22Rv1 (cell line): ENCODE results near the gene RAPGEF3.

Experiments used
- H3K27ac ChIP-seq: fragments of 450-650 bp; 2 replicates; pipeline ENCODE4 v1.5.1; 2017
- ZFX ChIP-seq: fragments of 450-650 bp; IDR thresholded peaks from 2 replicates; pipeline ENCODE4 v1.6.1; 2017; ENCODE audit warnings: antibody characterized with exemption, borderline replicate concordance
- TF ChIP-seq, protein P1 (sequence below): fragments of 450-650 bp; IDR thresholded peaks from 2 replicates; pipeline ENCODE4 v1.5.1; 2017; ENCODE audit warnings: mild to moderate bottlenecking

The RAPGEF3 gene

DNA sequence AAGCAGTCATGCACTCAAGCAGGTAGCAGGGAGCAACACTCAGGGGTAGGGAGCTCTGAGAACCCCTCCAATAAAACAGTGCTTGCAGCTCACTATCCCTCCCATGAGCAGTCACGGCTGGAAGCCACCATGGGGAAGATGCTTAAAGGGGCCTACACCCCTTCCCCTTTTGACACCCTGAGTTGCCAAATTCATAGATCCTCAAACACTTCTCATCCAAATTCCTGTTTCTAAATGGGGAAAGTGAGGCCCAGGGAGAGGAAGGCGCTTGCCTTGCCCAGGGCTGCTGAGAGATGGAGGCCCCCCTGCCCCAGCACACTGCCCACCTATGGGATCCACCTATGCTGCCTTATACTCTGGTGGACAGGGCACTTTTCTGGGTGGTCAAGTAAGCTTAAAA, 26.2 kb downstream of the RAPGEF3 start:
- no peak for TF ChIP-seq ZFX
- TF ChIP-seq, protein P1, sequence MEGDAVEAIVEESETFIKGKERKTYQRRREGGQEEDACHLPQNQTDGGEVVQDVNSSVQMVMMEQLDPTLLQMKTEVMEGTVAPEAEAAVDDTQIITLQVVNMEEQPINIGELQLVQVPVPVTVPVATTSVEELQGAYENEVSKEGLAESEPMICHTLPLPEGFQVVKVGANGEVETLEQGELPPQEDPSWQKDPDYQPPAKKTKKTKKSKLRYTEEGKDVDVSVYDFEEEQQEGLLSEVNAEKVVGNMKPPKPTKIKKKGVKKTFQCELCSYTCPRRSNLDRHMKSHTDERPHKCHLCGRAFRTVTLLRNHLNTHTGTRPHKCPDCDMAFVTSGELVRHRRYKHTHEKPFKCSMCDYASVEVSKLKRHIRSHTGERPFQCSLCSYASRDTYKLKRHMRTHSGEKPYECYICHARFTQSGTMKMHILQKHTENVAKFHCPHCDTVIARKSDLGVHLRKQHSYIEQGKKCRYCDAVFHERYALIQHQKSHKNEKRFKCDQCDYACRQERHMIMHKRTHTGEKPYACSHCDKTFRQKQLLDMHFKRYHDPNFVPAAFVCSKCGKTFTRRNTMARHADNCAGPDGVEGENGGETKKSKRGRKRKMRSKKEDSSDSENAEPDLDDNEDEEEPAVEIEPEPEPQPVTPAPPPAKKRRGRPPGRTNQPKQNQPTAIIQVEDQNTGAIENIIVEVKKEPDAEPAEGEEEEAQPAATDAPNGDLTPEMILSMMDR: no peak
- H3K27ac ChIP-seq: no peak overlapping the region

DNA sequence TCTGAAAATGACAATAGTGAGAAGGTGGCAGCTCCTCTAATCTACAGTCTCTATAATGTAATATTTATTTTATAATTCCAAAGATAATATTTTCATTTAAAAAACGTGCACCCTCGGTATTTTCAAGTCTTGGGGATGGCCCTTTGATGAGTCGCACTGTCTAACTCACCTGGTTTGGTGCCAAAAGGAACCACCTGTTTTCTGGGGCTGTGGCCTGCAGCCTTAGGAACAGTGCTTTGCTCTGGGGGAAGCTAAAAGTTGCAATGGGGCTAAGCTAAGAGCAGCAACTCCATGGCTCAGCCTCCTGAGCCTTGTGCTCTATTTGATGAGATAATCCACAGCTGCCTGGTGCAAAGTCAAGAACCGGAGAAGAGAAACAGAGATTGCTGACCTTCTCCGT, 27.0 kb downstream of the RAPGEF3 start:
- TF ChIP-seq, protein P1: no peak
- TF ChIP-seq ZFX: no peak
- no peak overlapping the region for H3K27ac ChIP-seq

DNA sequence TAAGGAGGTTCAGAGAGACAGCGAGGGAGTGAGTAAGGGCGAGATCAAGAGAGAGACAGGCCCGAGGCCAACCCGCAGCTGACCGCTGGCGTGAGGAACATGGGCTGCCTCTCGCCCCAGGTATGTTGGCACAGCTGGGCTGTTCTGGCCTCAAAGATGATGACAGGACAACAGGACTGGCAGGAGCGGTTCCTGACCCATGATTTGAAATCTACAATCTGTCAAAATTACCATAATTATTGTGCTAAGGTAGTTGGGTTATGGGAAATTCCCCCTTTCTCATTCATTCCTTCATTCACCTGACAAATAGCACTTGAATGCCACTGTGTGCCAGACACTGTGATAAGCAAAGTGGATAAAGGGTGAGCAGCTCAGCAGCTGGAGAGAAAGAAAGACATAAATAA, 28.3 kb downstream of the RAPGEF3 start:
- TF ChIP-seq, protein P1: no peak
- no peak for TF ChIP-seq ZFX
- H3K27ac ChIP-seq: no peak overlapping the region

DNA sequence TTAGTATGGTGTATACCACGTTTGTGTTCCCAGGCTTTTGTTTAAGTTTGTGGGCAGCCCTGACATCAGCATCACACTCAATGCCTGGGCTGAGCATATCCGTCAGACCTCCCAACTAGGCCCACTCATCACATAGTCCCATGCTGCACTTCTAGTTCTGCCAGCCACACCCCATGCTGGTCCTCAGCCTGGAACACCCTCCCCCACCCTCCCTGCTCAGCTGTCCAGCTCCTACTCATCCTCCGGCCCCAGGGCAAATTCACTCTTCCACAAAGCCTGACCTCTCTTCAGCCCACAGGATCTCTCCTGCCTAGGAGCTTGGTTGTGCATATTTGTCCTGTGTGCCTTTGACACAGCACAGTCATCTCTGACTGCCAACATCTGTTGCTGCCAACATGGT, 29.4 kb downstream of the RAPGEF3 start:
- no peak for TF ChIP-seq ZFX
- TF ChIP-seq, protein P1: no peak
- H3K27ac ChIP-seq: no peak overlapping the region

DNA sequence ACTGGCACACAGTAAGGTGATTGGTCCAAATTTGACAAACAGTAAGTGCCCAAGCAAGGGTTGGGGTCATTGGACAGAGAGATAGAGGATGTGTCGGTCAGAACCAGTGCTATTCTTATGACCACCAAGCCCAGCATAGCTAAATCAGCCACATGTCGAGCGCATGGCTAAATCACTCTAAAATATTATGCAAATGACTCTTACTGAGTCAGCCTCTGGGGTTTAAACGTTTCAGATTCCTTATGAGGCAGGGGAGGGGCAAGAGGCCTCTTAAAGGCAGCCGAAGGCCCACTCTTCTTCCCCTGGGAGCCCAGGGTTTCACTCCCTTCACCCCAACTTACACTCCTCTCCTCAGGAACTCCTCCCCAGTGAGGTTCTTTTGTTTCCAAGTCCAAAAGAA, 32.8 kb downstream of the RAPGEF3 start:
- TF ChIP-seq, protein P1: no peak
- no peak for TF ChIP-seq ZFX
- H3K27ac ChIP-seq: no peak overlapping the region

DNA sequence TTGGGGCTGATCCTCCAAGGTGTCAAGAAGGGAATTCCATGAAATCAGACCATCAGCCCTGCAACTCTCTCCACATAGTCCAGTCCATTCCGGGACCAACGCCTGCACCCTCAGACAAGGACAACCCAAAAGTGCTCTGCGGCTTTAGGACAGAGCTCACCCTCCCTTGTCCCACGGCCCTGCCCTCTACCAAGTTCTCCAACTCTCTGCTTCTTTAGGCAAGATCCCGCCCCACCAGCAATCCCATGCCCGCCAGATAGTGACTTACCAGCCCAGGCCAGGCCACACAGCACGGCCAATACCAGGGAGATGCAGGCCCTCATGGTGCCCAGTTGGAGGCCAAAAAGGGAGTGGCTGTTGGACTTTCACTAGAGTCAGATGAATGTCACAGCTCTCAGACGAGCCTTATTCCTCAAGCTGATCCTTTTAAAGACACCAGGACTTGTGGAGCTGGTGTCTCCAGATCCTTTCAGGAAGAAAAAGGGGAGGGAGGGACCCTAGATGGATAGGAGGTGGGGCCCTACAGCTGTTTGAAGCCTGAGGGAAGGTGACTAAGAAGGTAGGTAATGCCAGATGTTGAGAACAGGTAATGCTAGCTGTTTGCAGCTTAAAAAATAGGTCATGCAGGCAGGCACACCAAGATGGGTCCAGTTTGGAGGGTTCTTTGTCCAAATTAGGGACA, 33.4 kb downstream of the RAPGEF3 start, which contains the start of gene ENDOU:
TSS of gene ENDOU (minus strand) at position 400 of the 682 bp plus-strand sequence. CDS start at position 323, 77 bp downstream.
- no peak for TF ChIP-seq ZFX
- TF ChIP-seq, protein P1: no peak
- no peak within 1 kb of the TSS for H3K27ac ChIP-seq

DNA sequence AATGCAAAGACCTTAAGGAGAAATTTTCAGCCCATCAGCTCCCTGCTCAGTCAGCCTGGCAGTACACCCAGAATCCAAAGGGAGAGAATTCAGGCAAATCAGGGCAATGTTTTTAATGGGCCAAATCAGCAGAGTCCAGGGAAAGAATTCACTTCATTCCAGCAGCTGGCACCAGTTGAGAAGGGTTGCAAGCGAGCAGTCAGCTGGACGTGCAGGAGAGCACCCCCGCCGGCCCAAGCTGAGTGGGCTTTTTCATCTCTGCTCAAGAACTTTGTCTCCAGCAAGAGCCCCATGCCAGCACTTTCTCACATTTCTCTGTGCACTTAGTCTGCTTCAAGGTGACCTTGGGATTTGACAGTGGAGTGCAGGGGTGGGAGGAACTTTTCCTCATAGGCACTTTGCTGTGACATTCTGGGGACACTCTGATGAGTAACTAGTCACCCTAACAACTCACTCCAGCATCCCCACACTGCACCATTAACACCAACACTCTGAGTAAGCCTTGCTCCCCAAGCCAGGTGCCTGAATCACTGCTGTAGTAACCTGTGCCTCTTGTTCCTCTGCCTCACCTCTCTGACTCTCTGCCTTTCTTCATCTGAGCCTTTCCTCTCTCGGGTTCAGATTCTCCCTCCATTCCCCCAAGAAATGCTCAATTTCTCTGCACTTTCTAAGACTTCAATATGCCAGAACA, 35.6 kb downstream of the RAPGEF3 start:
- no peak overlapping the region for H3K27ac ChIP-seq
- TF ChIP-seq ZFX: no peak
- TF ChIP-seq, protein P1: no peak
